GM12801 (cell line): ENCODE measurements around the gene MTHFD2L.

Experiments used
- TF ChIP-seq, protein P1 (sequence below): IDR thresholded peaks from one replicate; pipeline ENCODE4 v1.5.1; 2011; ENCODE audit warnings: control low read depth; ENCODE audit not compliant: insufficient read length; ENCODE audit errors: extremely low read depth

Gene MTHFD2L

DNA sequence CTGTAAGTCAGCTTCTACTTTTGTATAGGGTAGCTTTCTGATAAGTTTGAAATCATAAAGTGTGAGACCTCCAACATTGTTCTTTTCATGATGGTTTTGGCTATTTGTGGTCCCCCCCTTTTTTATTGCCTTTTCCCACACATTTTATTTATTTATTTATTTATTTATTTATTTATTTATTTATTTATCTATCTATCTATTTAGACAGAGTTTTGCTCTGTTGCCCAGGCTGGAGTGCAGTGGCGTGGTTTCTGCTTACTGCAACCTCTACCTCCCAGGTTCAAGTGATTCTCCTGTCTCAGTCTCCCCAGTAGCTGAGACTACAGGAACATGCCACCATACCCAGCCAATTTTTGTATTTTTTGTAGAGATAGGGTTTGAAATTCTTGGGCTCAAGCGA is 9.7 kb upstream of the MTHFD2L start:
- TF ChIP-seq, protein P1, sequence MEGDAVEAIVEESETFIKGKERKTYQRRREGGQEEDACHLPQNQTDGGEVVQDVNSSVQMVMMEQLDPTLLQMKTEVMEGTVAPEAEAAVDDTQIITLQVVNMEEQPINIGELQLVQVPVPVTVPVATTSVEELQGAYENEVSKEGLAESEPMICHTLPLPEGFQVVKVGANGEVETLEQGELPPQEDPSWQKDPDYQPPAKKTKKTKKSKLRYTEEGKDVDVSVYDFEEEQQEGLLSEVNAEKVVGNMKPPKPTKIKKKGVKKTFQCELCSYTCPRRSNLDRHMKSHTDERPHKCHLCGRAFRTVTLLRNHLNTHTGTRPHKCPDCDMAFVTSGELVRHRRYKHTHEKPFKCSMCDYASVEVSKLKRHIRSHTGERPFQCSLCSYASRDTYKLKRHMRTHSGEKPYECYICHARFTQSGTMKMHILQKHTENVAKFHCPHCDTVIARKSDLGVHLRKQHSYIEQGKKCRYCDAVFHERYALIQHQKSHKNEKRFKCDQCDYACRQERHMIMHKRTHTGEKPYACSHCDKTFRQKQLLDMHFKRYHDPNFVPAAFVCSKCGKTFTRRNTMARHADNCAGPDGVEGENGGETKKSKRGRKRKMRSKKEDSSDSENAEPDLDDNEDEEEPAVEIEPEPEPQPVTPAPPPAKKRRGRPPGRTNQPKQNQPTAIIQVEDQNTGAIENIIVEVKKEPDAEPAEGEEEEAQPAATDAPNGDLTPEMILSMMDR = no peak

DNA sequence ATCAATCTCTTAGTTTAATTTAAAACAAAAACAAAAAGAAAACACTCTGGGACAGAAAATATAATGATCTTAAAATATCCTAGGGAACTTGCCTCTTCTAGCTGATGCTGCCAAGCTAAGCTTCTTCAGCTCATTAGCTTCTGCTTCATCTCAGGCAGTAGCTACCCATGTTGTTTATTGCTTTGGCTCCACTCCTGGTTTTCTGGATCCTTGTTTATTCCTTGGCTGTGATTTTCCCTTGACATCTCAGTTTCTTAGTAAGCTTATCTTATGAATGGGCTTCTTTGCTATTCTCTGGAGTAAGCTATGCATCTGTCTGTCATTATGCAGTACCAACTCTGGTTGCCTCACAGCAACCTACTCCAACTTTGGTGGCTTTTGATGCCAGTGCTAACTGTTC is 5.1 kb upstream of the MTHFD2L start:
- TF ChIP-seq, protein P1 = no peak

DNA sequence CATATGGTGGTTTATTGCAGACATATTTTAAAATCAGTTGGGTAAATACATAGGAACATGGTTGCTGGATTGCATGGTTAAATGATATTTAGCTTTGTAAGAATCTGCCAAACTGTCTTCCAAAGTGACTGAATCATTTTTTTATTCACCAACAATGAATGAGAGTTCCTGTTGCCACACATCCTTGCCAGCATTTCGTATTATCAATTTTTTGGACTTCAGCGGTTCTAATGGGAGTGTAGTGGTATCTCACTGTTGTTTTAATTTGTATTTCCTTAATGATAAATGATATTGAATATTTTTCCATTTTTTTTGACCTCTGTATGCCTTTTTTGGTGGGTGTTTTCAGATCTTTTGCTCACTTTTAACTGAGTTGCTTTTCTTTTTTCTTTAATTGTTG is 1.4 kb upstream of the MTHFD2L start:
- TF ChIP-seq, protein P1 = no peak

DNA sequence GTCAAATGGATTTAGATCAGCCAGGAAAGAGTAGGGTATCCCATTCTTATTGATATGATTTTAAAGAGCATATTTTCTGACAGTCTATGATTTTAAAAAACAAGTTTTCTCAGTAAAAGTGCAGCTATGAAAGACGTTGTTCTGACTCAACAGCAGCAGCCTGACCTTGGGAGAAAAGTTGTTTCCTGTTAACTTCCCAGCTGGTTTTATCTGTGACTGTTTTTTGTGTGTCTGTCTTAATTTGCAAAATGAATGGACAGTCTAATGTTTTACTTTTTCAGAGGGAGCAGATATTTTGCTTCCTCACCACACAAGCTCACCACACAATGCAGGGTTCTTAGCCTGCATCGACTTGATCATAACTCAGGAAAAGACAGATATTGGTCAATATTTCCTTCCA is 764 bp upstream of the MTHFD2L start:
- TF ChIP-seq, protein P1 = no peak

DNA sequence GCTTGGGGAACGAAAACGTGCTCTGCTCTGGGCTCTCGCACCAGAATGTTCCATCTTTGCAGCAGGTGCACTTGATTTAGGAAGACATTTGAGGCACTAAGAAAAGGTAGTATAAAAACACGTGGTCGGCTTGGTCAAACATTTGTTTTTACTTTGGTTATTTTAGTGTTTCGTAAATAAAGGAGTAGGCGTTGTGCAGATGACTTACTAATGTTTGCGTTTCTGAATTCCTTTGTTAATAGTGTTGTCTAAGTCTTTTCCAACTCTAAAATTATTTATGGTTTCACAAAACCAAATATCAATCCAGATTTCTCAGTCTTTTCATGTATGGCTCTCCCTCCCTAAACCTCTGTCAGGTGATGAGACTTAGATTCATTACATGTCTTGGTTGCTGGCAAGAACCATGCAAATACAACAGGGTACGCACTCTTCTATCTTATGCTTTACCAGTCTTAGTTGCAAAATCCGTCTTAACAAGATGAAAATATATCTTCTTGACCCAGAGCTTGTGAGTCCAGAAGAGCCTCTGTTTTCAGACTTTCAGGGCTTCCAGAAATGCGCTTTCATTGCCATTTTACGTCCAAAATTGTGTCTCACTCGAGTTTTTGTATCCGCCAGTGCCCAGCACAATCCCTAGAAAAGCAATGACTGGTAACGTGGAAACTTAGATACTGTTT is 686 bp downstream of the MTHFD2L start:
- TF ChIP-seq, protein P1 = no peak

DNA sequence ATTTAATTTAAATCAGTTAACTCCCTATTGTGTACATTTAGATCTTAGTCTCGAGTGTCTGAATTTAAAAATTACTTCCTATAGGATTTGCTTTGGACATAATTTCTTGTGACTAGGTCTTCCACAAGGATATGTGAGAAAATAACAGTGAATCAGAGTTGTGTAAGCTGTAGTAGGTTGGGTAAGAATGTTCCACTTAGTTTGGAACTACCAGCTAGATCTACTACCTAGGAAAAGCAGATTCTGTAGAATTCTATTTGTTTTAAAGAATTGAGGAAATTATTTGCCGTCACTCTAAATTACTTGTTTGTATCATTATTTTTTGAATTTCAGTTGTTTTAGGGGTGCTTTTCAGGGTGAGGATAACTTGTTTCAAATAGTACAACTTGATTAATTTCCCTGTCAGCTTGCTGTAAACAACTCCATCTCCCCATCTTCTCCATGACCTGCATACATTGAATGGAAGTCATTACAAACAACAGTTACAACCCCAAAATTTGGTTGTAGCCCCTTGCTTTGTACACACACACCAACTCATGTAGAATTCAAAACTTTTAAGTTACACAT is 1.3 kb downstream of the MTHFD2L start:
- TF ChIP-seq, protein P1 = no peak

DNA sequence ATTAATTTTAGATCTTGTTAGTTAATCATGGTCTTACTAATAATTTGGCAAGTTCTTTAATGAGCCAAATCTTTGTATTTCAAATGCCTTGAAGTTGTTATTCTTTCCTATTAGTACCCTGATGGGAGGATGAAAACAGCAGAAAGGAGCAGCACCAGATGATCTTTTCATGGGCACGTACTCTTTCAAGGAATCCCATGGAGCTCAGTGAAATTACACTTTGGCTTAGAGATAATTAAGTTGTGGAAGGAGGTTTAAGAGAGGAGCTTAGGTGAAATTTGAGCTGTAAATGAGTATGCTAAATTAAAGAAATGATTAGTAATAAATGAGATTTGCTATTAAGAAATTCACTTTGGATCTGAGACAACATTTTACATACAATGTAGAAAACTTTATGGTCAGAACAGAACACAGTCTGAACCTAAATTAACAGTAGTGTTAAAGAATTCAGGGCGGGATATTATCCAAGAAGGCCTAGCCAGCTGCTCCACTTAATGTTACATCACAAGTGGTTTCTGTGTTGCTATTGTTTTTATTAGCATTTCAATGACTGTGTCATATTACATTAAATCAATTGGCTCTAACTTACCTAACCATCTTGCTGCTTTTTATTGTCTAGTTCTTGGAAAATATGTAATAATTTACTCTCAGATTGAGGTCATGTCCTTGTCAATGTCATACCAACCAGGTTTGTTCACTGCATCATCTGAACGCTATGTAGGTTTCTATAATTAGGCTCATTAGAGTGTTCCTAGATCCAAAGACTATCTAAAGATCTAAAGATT is 3.9 kb downstream of the MTHFD2L start:
- TF ChIP-seq, protein P1 = no peak
